Stimulated activated naive CD8-positive, alpha-beta T cell treated with anti-CD3 and anti-CD28 coated beads, Interleukin-15, Interleukin-2, amounts not matched to agents 100 ng/mL and 50 ng/mL, for 24 hours (primary cell): ENCODE results near the gene IRF1.

Experiments
- H3K27ac Mint-ChIP-seq: one replicate; pipeline ENCODE4 v1.8.0; 2021; ENCODE audit warnings: mild to moderate bottlenecking, mixed read lengths
- H3K27me3 Mint-ChIP-seq: one replicate; pipeline ENCODE4 v1.8.0; 2021; ENCODE audit warnings: mixed read lengths
- H3K36me3 Mint-ChIP-seq: one replicate; pipeline ENCODE4 v1.8.0; 2021; ENCODE audit warnings: low read depth, mixed read lengths
- H3K4me1 Mint-ChIP-seq: one replicate; pipeline ENCODE4 v1.8.0; 2021; ENCODE audit warnings: low read depth, mixed read lengths
- H3K4me3 Mint-ChIP-seq: one replicate; pipeline ENCODE4 v1.8.0; 2021; ENCODE audit warnings: mild to moderate bottlenecking, mixed read lengths
- H3K9me3 Mint-ChIP-seq: one replicate; pipeline ENCODE4 v1.8.0; 2021; ENCODE audit warnings: mixed read lengths

IRF1 gene

DNA sequence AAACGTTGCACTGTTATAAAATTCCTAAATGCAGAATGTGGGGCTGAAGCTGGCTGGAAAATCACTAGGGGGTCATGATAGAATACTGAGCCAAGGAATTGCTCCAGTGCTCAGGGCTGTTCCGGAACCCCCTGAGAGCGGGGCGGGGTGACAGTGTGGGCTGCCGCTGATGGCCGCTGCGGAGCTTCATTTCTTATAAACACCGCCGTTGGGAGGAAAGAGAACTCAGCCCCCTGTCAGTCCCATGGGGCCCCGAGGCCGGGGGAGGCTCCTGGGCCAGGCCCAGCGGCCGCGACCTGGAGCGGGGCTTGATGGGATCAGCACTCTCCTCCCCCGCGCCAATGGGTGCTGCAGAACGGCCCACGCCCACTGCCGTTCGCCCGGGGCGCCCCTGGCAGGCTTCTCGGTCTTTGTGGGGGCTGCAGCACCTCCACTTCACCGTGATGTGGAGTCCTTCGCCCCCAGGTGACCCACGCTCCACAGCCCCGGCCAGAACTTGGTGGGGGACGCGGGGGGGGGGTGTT lies 5.2 kb upstream of the IRF1 start:
- Mint-ChIP-seq H3K27ac (peak overlapping the region; percentile 89), H3K27me3 (no peaks in the 10 kb centered on the region), H3K36me3 (no peaks in the 10 kb centered on the region), H3K9me3 (no peaks in the 10 kb centered on the region), H3K4me3 (peak overlapping the region; percentile 87), H3K4me1 (peaks cover 68% of the 10 kb centered on the region)

DNA sequence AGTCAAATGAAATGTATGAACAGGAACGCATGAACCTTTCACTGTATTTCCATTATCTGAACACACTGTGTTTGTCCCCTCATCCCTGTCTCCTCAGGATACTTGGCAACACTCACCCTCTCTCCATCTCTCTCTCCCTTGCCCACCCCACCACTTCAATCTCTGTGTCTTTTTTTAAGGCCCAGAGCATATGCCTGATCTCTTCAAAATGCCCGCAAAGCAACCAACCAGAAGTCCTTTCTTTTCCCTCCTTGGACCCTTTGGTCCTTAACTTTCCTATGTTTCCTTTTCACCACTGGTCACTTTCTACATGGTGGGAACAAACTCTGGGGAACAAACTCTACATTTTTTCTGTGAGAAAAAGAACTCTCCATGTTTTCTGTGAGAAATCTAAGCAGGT lies 3.2 kb upstream of the IRF1 start:
- Mint-ChIP-seq H3K4me1 (peaks cover 61% of the 10 kb centered on the region), H3K4me3 (no peak overlapping the region), H3K27me3 (no peaks in the 10 kb centered on the region), H3K9me3 (no peaks in the 10 kb centered on the region), H3K27ac (peak overlapping the region; percentile 89), H3K36me3 (peaks cover 12% of the 10 kb centered on the region)

DNA sequence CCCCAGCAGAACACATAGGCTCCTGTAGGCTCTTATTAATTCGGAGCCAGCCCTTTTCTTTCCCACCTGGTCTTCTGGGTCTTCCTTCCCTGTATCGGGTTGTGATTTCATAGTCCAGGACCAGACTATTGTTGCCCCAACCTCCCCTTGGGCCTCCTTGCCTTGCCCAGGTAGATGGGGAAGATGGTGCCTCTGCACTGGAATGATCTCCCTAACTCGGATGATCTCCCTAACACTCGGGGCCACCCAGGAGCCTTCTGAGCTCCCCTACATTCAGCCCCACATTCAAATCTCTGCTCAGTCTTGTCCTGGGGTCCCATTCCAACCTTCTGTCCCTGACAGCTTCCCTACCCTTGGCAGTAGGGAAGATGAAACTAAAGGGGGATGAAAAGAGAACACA lies 2.7 kb upstream of the IRF1 start:
- H3K4me3 Mint-ChIP-seq = no peak overlapping the region
- peak overlapping the region; percentile 89 for H3K27ac Mint-ChIP-seq
- H3K4me1 Mint-ChIP-seq = peaks cover 66% of the 10 kb centered on the region
- H3K36me3 Mint-ChIP-seq = peaks cover 18% of the 10 kb centered on the region
- H3K9me3 Mint-ChIP-seq = no peaks in the 10 kb centered on the region
- no peaks in the 10 kb centered on the region for H3K27me3 Mint-ChIP-seq

DNA sequence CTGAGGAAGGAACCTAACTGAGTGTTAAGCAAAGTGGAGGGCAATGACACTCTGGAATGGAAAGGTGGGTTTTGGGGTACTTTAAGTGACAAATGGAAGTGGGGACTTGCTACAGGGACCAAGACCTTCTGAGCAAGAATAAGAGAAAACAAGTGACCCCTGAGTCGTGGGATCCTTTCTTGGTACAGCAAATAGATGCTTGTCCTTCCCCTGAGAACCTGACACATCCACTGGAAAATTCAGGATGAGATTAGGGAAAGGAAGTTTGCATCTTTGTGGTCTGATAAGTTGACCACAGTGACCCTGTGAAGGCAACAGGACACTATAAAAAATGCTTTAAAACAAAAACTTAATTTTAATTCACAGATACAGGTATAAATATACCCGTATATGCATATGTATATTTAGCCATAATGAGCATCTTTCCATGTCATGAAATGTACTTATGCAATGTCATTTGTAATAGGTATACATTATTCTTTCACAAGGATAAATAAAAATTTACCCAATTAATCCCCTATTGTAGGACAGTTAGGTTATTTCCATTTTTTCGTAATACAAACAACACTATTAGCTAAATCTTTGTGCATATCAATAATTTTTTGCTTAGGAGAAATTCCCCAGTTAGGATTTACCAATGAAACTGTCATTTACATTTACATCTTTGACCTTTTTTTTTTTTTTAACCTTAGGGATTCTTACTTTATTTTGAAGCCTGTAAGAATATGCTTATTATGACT lies 2.0 kb upstream of the IRF1 start:
- peak overlapping the region; percentile 95 for H3K27ac Mint-ChIP-seq
- H3K27me3 Mint-ChIP-seq = no peaks in the 10 kb centered on the region
- H3K36me3 Mint-ChIP-seq = peaks cover 25% of the 10 kb centered on the region
- H3K9me3 Mint-ChIP-seq = no peaks in the 10 kb centered on the region
- H3K4me1 Mint-ChIP-seq = peaks cover 66% of the 10 kb centered on the region
- H3K4me3 Mint-ChIP-seq = peak overlapping the region; percentile 86

DNA sequence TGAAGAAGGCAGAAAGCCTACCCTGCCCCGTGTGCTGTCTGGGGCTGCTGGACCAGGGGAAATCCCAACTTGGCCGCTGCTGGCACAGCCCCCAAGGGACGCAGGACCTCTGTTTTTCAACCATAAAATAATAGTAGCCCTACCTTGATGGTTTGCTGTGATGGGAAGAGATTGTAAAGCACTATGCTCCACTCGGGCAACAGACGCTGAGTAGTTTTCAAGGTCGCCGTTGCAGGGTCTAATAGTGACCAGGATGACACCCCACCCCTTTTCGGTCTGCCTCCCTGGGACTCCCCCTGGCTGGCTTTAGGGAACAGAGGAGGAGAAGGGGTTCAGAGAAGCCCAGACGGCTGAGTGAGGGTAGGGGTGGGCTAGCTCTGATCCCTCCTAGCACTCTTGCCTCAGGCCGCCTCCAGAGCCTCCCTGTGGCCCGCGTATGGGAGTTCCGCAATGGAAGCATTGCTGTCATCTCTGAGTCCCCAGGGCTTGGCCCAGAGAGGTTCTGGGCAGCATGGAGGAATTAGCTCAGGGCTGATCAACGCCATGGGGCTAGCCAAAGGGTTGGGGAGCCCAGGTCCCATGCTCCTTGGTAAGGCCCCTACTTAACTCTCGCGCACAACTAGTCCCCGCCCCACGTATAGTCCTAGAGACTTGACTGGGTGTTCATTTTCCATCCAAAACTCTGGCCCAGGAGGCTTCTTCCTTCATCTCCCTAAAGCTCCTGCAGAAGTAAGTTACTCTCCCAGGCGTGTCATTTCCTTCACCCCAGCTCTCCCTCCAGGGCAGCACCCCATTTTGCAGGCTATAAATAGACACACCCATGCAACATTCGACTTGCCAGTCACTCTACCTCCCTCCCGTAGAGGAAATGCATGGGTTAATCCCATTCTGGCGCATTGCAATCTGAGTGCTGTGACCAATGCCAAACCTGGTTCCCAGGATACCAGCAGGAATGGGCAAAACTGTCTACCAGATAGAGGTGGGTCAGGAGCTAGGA lies 1.1 kb upstream of the IRF1 start:
- H3K27ac Mint-ChIP-seq = peak overlapping the region; percentile 95
- H3K36me3 Mint-ChIP-seq = peaks cover 34% of the 10 kb centered on the region
- H3K4me3 Mint-ChIP-seq = peak overlapping the region; percentile 86
- H3K9me3 Mint-ChIP-seq = no peaks in the 10 kb centered on the region
- H3K27me3 Mint-ChIP-seq = no peaks in the 10 kb centered on the region
- H3K4me1 Mint-ChIP-seq = peaks cover 69% of the 10 kb centered on the region

DNA sequence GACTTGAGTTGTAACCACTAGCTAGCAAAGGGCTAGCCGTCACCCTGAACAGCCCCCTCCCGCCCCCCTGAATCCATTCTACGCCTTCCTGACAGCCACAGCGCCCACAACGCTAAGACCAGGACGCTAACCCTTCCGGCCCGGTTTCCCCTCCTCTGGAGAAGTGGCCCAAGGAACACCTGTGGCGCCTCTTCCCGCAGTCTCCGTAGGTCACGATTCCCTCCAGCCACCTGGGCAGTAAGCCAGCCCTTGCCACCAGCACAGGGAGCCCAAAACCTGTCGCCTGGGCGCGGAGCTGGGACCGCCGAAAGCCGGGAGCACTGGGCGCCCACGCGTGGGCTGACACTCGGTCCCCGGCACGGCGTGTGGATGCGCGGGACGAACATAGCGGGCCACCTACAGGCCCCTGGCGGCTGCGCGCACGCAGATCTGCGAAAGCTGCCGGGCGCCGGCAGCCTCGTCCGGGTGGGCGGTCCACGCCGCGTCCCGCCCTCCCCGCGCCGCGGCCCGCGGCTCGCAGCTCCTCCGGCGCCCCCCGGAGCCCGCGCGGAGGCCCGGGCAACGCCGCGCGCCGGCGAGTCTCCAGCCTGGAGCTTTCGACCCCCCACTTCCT lies 596 bp downstream of the IRF1 start:
- peak overlapping the region; percentile 92 for H3K4me3 Mint-ChIP-seq
- peaks cover 79% of the 10 kb centered on the region for H3K4me1 Mint-ChIP-seq

DNA sequence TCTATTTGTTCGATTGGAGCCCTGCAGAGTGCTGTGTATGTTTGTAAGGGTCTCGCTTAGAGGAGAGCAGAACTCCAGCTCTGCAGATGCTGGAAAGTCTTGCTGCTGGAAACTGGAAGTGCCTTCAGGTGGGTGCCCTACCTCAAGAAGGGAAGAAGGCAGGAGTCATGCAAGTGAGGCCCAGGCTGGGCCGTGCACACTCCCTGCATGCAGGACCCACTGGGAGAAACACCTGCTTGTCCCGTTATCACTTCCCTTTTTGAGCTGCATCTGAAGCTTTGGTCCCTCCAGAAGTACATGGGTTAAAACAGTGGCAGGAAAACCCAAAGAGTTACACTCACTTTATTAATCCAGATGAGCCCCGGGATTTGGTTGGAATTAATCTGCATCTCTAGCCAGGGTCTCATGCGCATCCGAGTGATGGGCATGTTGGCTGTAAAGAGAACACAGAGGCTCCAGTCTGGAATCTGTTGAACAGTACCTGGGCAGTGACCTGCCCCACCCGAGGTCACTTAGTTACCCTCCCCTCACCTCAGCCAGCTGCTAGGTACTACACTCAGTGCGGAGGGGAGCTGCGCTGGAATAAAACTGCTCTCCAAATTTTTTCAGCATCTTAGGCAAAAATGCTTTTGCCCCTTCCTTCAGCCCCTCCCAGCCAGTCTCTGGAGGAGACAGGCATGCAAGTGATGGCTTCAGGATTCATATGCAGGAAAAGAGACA lies 1.4 kb downstream of the IRF1 start:
- Mint-ChIP-seq H3K9me3 (no peaks in the 10 kb centered on the region), H3K4me1 (peaks cover 79% of the 10 kb centered on the region), H3K36me3 (peaks cover 58% of the 10 kb centered on the region), H3K4me3 (peak overlapping the region; percentile 92), H3K27ac (peak overlapping the region; percentile 89), H3K27me3 (no peaks in the 10 kb centered on the region)

More for the DNA sequence above, 596 bp downstream of the IRF1 start:
- no peaks in the 10 kb centered on the region for H3K27me3 Mint-ChIP-seq
- H3K9me3 Mint-ChIP-seq = no peaks in the 10 kb centered on the region
- peaks cover 51% of the 10 kb centered on the region for H3K36me3 Mint-ChIP-seq
- H3K27ac Mint-ChIP-seq = peak overlapping the region; percentile 89

DNA sequence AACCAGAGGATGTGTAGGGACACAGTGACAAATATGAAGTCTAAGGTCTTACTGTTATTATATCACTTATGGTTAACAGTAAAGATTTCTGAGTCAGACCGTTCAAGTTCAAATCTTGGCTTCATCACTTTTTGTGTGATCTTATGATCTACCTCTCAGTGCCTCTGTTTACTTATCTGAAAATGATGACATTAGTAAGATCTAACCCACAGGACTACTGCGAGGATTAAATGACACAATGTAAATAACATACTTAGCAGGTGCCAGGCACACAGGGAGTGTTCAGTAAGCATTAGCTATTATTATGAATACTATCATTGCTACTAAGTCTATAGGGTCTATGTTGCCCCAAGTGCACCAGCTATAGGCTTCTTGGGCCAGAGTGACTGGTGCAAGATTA lies 2.0 kb downstream of the IRF1 start:
- peaks cover 65% of the 10 kb centered on the region for H3K36me3 Mint-ChIP-seq
- H3K9me3 Mint-ChIP-seq = no peaks in the 10 kb centered on the region
- H3K27me3 Mint-ChIP-seq = no peaks in the 10 kb centered on the region
- H3K4me3 Mint-ChIP-seq = peak overlapping the region; percentile 92
- peaks cover 78% of the 10 kb centered on the region for H3K4me1 Mint-ChIP-seq
- peak overlapping the region; percentile 89 for H3K27ac Mint-ChIP-seq

DNA sequence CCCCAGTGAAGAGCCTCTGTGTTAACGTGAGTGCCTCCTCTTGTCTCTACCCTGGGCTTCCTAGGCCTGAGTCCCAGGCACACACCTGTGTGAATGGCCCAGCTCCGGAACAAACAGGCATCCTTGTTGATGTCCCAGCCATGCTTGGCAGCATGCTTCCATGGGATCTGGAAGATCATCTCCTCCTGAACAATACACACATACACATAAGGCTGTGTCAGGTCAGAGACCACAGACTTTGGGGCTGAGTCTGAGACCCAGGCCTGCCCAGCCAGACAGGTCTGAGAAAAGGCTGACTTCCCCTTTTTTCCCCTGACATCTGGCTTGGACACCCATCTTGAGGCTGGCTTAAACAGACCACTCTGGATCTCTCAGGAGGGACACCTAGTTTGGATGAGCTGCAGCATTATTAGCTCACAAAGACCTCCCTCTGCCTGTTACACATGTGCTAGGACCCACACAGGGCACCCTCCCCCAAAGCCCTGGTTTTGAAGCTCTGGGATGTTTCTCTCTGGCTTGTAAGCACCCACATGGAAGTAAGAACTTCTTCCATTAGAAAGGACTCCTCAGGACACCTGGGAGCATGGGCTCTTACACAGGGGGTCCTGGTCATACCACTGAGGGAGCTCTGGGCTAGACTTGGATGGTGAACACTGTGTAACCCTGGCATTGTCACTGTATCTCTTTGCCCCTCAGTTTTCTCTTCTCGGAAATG lies 2.6 kb downstream of the IRF1 start:
- Mint-ChIP-seq H3K27me3 (no peaks in the 10 kb centered on the region), H3K4me3 (peak overlapping the region; percentile 92), H3K4me1 (peaks cover 78% of the 10 kb centered on the region), H3K9me3 (no peaks in the 10 kb centered on the region), H3K36me3 (peaks cover 69% of the 10 kb centered on the region), H3K27ac (peak overlapping the region; percentile 89)

DNA sequence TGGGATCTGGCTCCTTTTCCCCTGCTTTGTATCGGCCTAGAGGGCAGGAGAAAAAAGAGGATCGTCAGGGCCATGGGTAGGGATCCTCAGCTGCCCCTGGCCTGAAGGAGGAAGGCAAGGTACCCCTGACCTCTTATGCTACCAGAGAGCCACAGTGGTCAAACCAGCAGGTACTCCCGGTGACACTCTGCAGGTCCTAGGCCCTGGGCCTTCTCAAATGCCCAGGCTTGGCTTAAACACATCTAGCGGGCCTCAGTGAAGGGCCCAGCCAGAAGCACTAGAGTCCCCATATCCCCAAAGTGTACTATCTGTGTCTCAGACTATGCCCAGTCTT lies 3.5 kb downstream of the IRF1 start:
- Mint-ChIP-seq H3K9me3 (no peaks in the 10 kb centered on the region), H3K4me3 (peak overlapping the region; percentile 92), H3K27ac (peak overlapping the region; percentile 89), H3K4me1 (peaks cover 74% of the 10 kb centered on the region), H3K36me3 (peaks cover 73% of the 10 kb centered on the region), H3K27me3 (no peaks in the 10 kb centered on the region)

DNA sequence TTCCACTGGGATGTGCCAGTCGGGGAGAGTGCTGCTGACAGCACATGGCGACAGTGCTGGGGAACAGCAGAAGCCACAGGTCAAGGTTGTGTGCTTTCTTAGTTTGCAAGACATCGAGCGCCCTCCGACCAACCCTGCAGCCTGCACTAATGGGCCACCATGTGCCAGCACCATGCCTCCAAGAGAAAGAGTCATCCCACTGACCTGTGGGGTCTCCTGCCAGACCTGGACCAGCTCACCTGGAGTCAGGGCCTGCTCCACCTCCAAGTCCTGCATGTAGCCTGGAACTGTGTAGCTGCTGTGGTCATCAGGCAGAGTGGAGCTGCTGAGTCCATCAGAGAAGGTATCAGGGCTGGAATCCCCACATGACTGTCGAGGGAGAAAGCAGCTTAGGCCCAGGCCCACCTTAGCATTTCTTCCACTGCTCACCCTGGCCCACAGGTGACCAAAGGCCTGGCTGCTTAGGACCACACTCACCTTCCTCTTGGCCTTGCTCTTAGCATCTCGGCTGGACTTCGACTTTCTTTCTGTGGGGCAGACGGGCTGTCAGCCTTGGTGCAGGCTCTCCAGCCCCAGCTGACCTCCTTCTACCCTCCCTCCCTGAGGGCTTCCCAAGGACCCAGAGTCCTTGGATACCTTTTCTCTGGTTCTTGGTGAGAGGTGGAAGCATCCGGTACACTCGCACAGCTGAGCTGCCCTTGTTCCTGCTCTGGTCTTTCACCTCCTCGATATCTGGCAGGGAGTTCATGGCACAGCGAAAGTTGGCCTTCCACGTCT lies 4.1 kb downstream of the IRF1 start:
- H3K4me3 Mint-ChIP-seq = peak overlapping the region; percentile 92
- H3K27me3 Mint-ChIP-seq = no peaks in the 10 kb centered on the region
- peaks cover 72% of the 10 kb centered on the region for H3K4me1 Mint-ChIP-seq
- peaks cover 73% of the 10 kb centered on the region for H3K36me3 Mint-ChIP-seq
- peak overlapping the region; percentile 89 for H3K27ac Mint-ChIP-seq
- no peaks in the 10 kb centered on the region for H3K9me3 Mint-ChIP-seq

DNA sequence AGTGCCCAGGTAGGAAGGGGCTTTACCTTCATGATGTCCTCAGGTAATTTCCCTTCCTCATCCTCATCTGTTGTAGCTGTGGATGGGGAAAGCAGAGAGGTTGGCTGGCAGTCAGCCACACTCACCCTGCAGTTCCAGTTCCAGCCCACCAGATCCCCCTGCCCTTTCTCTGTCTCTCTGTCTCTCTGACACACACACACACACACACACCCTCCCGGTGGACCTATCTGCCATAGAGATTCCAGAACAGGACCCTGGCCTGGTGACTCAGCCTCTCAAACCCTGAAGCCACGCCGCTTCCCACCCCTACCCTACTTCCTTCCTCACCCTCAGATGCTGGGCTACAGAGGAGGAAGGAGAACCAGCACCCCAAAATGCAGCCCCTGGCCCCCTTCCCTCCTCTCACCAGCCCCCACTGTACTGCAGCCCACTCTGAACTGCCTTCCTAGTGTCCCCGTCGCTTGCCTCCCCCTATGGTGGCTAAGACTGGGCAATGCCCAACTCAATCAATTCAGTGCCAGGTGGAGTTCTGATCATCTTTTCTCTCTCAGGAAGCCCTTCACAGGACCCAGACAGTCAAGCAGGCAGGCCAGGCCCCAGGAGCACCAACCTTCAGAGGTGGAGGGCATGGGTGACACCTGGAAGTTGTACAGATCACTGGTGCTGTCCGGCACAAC lies 4.8 kb downstream of the IRF1 start:
- H3K27ac Mint-ChIP-seq = peak overlapping the region; percentile 92
- H3K36me3 Mint-ChIP-seq = peaks cover 73% of the 10 kb centered on the region
- no peaks in the 10 kb centered on the region for H3K9me3 Mint-ChIP-seq
- peaks cover 74% of the 10 kb centered on the region for H3K4me1 Mint-ChIP-seq
- H3K27me3 Mint-ChIP-seq = no peaks in the 10 kb centered on the region
- H3K4me3 Mint-ChIP-seq = peak overlapping the region; percentile 92
